Spinal cord (tissue), 10 donors: ENCODE data around the gene EFCAB11. TPM values are rescaled to one million over a fixed set of nuclear protein-coding genes. Genes with fewer than 3 reads are reported as not detected.

ENCODE experiments used
- DNase-seq, 6 donors: peaks; one replicate each; pipeline versions ENCODE4 v3.0.0 to v3.0.0-alpha.2; 2013 to 2015; ENCODE audit warnings: low spot score in 6 of 6, low read depth in 4 of 6
- H3K27ac ChIP-seq: one replicate; pipeline ENCODE4 v1.5.1; 2013; ENCODE audit warnings: low read depth, low read length, control low read depth
- H3K27me3 ChIP-seq: one replicate; pipeline ENCODE4 v1.6.1; 2013; ENCODE audit warnings: low read length; ENCODE audit not compliant: control insufficient read depth, insufficient read depth
- H3K36me3 ChIP-seq: one replicate; pipeline ENCODE4 v1.6.1; 2013; ENCODE audit warnings: low read length; ENCODE audit not compliant: control insufficient read depth, insufficient read depth
- H3K4me1 ChIP-seq: one replicate; pipeline ENCODE4 v1.6.1; 2013; ENCODE audit warnings: low read length; ENCODE audit not compliant: control insufficient read depth, insufficient read depth
- H3K4me3 ChIP-seq: one replicate; pipeline ENCODE4 v1.5.1; 2013; ENCODE audit warnings: low read depth, low read length, control low read depth
- H3K9me3 ChIP-seq: one replicate; pipeline ENCODE4 v1.6.1; 2013; ENCODE audit warnings: low read length; ENCODE audit not compliant: control insufficient read depth, insufficient read depth
- WGBS: methylation state at CpG from one replicate; pipeline ENCODE4 v1.1.5; 2013; ENCODE audit warnings: missing lambda C conversion rate; ENCODE audit not compliant: insufficient coverage; 5-methylcytosine and 5-hydroxymethylcytosine counted together
- polyA plus RNA-seq, 2 donors: library from polyadenylated mRNA; unstranded; fragments of 120-200 nt; gene quantifications; one replicate each; pipeline ENCODE4 v1.2.1, GENCODE V29; 2013; ENCODE audit not compliant: insufficient read length in 2 of 2
- total RNA-seq, 2 donors: library from RNA; depleted of rRNA in 1 of 2; stranded (reverse); fragments of 120-200 nt in 1 of 2; fragments of >200 nt in 1 of 2; gene quantifications; one replicate each; pipeline versions ENCODE4 v1.2.3 to v1.2.4, GENCODE V29; 2013 to 2014
- donor health status: healthy.

Gene EFCAB11
- total and polyA plus RNA-seq, 4 donors, result 7.5 to 16.4 (median 13.3) TPM

DNA sequence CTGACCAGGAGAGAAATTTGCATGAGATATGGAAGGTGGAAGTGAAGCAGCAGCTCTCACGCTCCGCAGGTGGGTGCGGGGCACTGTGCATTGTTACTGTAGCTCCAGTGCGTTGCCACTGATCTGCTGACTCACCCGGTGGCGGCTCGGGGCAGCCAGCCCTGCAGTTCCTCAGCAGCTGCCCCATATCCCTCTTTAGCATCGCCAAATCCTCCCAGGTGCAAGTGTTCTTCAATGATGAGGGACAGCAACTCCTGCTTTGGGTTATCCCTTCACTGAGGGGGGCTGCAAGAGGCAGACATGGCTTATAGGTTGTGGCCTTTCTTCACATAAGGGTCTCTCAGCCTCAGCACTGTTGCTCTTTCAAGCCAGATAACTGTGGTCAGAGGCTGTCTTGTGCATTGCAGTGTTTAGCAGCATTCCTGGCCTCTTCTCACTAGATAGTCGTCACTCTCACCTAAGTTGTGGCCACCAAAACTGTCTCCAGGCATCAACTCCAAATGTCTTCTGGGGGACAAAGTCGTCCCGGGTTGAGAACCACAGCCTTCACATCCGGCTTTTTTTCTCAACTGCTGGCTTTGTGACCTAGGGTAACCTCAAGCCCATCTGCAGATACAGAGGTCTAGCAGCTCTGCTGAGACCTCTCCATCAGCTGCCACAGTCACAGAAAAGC lies 180.8 kb downstream of the EFCAB11 start:
- no peak for DNase-seq

DNA sequence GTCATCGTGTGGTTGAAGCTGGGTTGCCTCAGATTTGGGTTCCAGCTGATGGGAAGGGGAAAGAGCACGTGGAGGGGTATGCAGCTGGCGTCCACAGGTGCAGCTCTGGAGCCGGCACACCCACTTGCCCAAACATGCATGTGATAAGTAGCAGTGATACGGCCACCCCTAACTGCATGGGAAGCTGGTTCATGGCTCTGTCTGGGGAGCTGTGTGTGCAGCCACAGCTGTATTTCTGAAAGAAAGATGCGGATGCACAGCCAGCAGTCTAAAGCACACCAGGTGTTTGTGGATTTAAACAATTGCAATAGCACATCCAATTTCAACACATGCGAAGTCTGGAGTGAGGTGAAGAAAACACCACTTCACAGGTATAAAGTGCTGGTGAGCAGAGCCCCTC lies 181.4 kb downstream of the EFCAB11 start:
- no peak overlapping the region for H3K4me3 ChIP-seq
- DNase-seq, result peak in 1 of 6 donors; percentile 26
- no peaks in the 10 kb centered on the region for H3K27me3 ChIP-seq
- H3K4me1 ChIP-seq, result no peaks in the 10 kb centered on the region
- WGBS, result 85% methylated on average over 3 of the region's 7 CpGs
- no peaks in the 10 kb centered on the region for H3K9me3 ChIP-seq
- H3K36me3 ChIP-seq, result no peaks in the 10 kb centered on the region
- H3K27ac ChIP-seq, result no peak overlapping the region

More for the DNA sequence above, 180.8 kb downstream of the EFCAB11 start:
- Histone ChIP-seq H3K27ac (no peak overlapping the region), H3K9me3 (no peaks in the 10 kb centered on the region), H3K4me3 (no peak overlapping the region), H3K36me3 (no peaks in the 10 kb centered on the region), H3K4me1 (no peaks in the 10 kb centered on the region), H3K27me3 (no peaks in the 10 kb centered on the region)
- 57% methylated on average over 11 of the region's 12 CpGs for WGBS

DNA sequence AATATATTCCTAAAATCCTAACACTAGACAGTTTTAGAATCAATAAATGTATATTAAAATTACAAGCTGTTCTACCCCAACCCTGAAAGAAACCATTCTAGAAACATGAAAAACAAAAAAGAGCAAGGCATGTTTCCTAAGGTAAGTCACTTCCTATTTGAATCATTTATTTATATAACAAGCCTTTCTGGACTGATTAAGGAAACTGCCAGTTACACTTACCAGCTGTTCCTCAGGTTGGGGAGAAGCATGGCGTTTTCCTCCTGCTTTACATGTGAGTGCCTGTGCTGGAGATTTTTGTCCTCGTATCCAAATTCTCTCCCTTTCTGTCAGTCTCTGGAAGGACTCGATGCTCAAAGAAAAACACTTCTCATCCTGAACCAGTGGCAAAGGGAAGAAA lies 183.3 kb downstream of the EFCAB11 start:
- H3K9me3 ChIP-seq, result no peaks in the 10 kb centered on the region
- no peaks in the 10 kb centered on the region for H3K36me3 ChIP-seq
- no peak for DNase-seq
- H3K4me3 ChIP-seq, result no peak overlapping the region
- 67% methylated on average over 1 of the region's 3 CpGs for WGBS
- H3K27ac ChIP-seq, result no peak overlapping the region
- H3K4me1 ChIP-seq, result no peaks in the 10 kb centered on the region
- no peaks in the 10 kb centered on the region for H3K27me3 ChIP-seq

DNA sequence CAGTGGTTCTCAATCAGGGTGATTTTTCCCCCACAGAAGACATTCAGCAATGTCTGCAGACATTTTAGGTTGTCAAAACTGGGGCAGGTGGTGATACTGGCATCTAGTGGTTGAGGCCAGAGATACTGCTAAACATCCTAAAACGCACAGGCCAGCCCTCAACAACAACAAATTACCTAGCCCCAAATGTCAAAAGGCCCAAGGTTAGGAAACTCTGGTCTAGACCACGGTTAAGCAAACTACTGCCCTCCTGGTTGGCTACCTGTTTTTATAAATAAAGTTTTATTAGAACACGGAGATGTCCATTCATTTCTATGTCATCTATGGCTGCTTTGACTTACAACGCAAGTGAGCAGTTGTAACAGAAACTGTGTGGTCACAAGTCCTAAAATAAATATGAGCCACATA lies 186.7 kb downstream of the EFCAB11 start:
- Histone ChIP-seq H3K4me3 (no peak overlapping the region), H3K4me1 (no peaks in the 10 kb centered on the region), H3K36me3 (no peaks in the 10 kb centered on the region), H3K9me3 (no peaks in the 10 kb centered on the region), H3K27me3 (no peaks in the 10 kb centered on the region), H3K27ac (no peak overlapping the region)
- 50% methylated on average over 1 of the region's 4 CpGs for WGBS
- peak in 1 of 6 donors; percentile 35 for DNase-seq

DNA sequence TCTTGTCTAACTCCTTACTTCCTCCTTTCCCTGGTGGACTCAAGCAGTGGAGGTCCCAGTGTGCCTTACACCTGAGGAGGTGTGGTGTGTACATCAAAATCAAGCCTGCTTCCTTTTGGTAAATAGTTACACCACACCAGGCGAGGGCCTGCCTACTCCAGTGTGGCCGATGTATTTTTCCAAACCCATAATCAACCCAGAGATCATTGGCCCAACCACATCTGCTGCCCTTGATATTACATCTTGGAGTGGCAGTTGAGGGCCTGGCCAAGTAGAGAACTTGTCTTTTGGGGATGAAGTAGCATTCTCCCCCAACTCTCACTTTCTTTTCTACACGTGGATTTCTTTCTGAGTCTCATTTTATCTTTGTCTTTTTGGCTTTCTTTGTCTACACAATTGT lies 187.4 kb downstream of the EFCAB11 start:
- no peak for DNase-seq
- Histone ChIP-seq H3K4me3 (no peak overlapping the region), H3K4me1 (no peaks in the 10 kb centered on the region), H3K36me3 (no peaks in the 10 kb centered on the region), H3K9me3 (no peaks in the 10 kb centered on the region), H3K27ac (no peak overlapping the region), H3K27me3 (no peaks in the 10 kb centered on the region)
- WGBS, result 65% methylated on average over 2 of the region's 3 CpGs

DNA sequence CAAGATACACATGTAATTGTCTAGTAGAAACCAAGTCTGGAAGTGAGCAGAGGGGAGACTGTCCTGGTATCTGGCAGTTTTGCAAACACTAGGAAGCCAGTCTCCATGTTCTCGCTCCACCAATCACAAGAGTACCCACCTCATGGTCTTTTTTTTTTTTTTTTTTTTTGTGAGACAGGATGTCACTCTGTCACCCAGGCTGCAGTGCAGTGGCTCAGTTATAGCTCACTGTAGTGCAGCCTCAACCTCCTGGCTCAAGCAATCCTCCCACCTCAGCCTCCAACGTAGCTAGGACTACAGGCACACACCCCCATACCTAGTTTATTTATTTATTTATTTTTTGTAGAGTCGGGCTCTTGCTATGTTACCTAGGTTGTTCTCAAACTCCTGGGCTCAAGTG lies 189.2 kb downstream of the EFCAB11 start:
- Histone ChIP-seq H3K27me3 (no peaks in the 10 kb centered on the region), H3K9me3 (no peaks in the 10 kb centered on the region), H3K4me3 (no peak overlapping the region), H3K36me3 (no peaks in the 10 kb centered on the region), H3K27ac (no peak overlapping the region), H3K4me1 (no peaks in the 10 kb centered on the region)
- DNase-seq, result no peak
- WGBS, result no CpG with 5 or more reads among the region's 3 CpGs

DNA sequence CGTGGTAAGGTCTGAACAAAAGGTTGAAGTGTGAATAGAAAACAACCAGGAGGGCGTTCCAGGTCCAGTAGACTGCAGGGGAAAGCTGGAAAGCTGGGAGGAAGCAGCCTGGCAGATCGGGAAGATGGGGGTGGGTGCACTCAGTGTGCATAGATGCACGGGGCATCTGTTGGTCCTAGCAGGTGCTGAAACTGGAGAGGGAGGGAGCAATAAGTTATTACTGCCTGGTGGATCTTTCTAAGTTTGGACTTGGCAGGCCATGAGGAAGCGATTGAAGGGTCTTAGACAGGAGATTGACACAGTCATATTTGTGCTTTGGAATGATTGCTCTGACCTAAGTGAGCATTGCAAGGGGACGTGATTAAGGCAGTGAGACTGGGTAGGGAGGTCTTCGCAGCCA lies 194.4 kb downstream of the EFCAB11 start:
- 71% methylated on average over 7 of the region's 7 CpGs for WGBS
- Histone ChIP-seq H3K9me3 (no peaks in the 10 kb centered on the region), H3K4me3 (no peak overlapping the region), H3K4me1 (no peaks in the 10 kb centered on the region), H3K27me3 (no peaks in the 10 kb centered on the region), H3K36me3 (no peaks in the 10 kb centered on the region), H3K27ac (no peak overlapping the region)
- DNase-seq, result no peak

DNA sequence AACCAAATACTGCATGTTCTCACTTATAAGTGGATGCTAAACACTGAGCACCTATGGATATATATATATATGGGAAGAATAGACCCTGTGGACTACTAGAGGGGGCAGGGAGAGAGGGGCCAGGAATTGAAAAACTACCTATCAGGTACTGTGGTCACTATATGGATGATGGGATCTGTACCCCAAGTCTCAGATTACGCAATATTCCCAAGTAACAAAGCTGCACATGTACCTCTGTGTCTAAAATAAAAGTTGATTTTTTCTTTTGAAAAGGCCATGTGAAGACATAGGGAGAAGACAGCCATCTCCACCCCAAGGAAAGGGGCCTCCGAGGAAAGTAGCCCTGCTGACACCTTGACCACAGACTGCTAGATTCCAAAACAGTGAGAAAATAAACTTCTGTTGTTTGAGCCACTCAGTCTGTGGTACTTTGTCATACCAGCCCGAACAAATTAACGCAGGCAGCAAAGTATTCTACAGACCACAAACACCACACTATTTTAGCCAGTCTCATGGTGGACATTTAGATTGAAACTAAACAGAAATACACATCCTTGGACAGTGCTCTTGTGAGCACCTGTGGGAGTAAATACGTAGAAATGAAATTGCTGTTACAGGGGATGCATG lies 197.1 kb downstream of the EFCAB11 start:
- no peaks in the 10 kb centered on the region for H3K27me3 ChIP-seq
- no peak for DNase-seq
- no peaks in the 10 kb centered on the region for H3K36me3 ChIP-seq
- H3K9me3 ChIP-seq, result no peaks in the 10 kb centered on the region
- WGBS, result no CpG with 5 or more reads among the region's 5 CpGs
- no peak overlapping the region for H3K4me3 ChIP-seq
- no peak overlapping the region for H3K27ac ChIP-seq
- H3K4me1 ChIP-seq, result no peaks in the 10 kb centered on the region

DNA sequence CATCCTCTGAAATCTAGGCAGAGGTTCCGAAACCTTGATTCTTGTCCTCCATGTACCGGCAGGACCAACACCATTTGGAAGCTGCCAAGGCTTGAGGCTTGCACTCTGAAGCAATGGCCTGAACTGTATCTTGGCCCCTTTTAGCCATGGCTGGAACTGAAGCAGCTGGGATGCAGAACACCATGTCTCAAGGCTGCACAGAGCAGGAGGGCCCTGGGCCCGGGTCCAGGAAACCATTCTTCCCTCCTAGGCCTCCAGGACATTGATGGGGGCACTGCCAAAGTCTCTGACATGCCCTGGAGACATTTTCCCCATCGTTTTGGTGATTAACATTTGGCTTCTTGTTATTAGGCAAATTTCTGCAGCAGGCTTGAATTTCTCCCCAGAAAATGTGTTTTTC lies 198.7 kb downstream of the EFCAB11 start:
- H3K9me3 ChIP-seq, result no peaks in the 10 kb centered on the region

DNA sequence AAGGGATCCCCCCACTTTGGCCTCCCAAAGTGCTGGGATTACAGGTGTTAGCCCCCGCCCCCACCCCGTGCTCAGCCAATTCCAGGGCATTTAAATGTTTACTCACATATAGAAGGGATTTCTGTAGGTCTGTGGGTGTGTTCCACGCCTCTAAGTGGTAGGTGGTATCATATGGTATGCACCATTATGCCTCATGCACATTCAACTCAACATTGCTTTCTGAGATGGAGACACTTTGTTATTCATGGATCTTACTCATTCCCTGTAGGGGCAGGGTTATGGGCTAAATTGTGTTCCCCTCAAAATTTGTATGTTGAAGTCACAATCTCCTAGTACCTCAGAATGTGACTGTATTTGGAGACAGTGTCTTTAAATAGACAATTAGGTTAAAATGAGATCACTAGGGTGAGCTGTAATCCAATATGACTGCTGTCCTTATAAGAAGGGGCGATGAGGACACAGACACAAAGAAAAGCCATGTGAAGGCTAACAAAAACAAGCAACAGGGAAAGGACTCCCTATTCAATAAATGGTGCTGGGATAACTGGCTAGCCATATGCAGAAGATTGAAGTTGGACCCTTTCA lies 200.6 kb downstream of the EFCAB11 start:
- H3K4me1 ChIP-seq, result no peaks in the 10 kb centered on the region
- no peaks in the 10 kb centered on the region for H3K27me3 ChIP-seq
- no peak overlapping the region for H3K27ac ChIP-seq
- no peaks in the 10 kb centered on the region for H3K36me3 ChIP-seq
- no peak for DNase-seq
- H3K4me3 ChIP-seq, result no peak overlapping the region
- WGBS, result no CpG with 5 or more reads among the region's 4 CpGs
- no peaks in the 10 kb centered on the region for H3K9me3 ChIP-seq

More for the DNA sequence above, 198.7 kb downstream of the EFCAB11 start:
- Histone ChIP-seq H3K4me3 (no peak overlapping the region), H3K27me3 (no peaks in the 10 kb centered on the region), H3K4me1 (no peaks in the 10 kb centered on the region), H3K27ac (no peak overlapping the region), H3K36me3 (no peaks in the 10 kb centered on the region)
- 100% methylated on average over 3 of the region's 4 CpGs for WGBS
- no peak for DNase-seq
